Muscle of leg (tissue), 9 donors: ENCODE results near the gene RBM20. TPM values are rescaled to one million over a fixed set of nuclear protein-coding genes. Genes with fewer than 3 reads are reported as not detected.

Experiments used
- polyA plus RNA-seq, 8 donors: library from polyadenylated mRNA; unstranded; fragments of 120-200 nt; gene quantifications; one replicate each; pipeline versions ENCODE4 v1.2.1 to v1.2.3, GENCODE V29; 2013; ENCODE audit warnings: inconsistent platforms in 1 of 8, low replicate concordance in 1 of 8; ENCODE audit not compliant: insufficient read length in 8 of 8, insufficient read depth in 1 of 8
- total RNA-seq: library from RNA; stranded (reverse); fragments of 120-200 nt; gene quantifications from one replicate; pipeline ENCODE4 v1.2.4, GENCODE V29; 2013

Gene RBM20
- total and polyA plus RNA-seq, 9 donors, result 6.5 to 17.0 (median 9.8) TPM

Other genes starting within 250 kb of the RBM20 start
- gene DUSP5, start 146.4 kb upstream of the RBM20 start, total RNA-seq, result 2.0 TPM
- gene DUSP5, start 146.4 kb upstream of the RBM20 start, polyA plus RNA-seq, result 1 to 10 TPM; 2.6 to 4.4 (median 3.0) TPM
- gene SMC3, start 76.6 kb upstream of the RBM20 start, total RNA-seq, result 32.5 TPM
- gene SMC3, start 76.6 kb upstream of the RBM20 start, polyA plus RNA-seq, result 10 to 100 TPM; 31.4 to 58.3 (median 46.1) TPM
- 55.1 TPM for gene PDCD4, start 227.6 kb downstream of the RBM20 start, total RNA-seq
- gene PDCD4, start 227.6 kb downstream of the RBM20 start, polyA plus RNA-seq, result 100 to 1,000 TPM; 115 to 214 (median 167) TPM